Measurements from ENCODE around the gene SPINK1. TPM values are rescaled to one million over a fixed set of nuclear protein-coding genes. Genes with fewer than 3 reads are reported as not detected.

Gene SPINK1
- total and polyA plus RNA-seq, 2 experiments from 2014 or later: 0.82 TPM; not detected in 1

GRCh38 chr5:147844846-147845245 lies 13.4 kb upstream of the SPINK1 start (continued):
- no peak for TF ChIP-seq EZH2 (IDR thresholded peaks at IDR 0.05; ENCODE audit: low read depth, unreplicated experiment)
- no peak for TF ChIP-seq ZNF331 (CRISPR knock-in tag; IDR thresholded peaks at IDR 0.05; ENCODE audit: low read depth)
- TF ChIP-seq POLR2AphosphoS5 (IDR thresholded peaks at IDR 0.05; ENCODE audit: low read depth): no peak
- TF ChIP-seq ETS1 (IDR thresholded peaks at IDR 0.05): no peak

DNA sequence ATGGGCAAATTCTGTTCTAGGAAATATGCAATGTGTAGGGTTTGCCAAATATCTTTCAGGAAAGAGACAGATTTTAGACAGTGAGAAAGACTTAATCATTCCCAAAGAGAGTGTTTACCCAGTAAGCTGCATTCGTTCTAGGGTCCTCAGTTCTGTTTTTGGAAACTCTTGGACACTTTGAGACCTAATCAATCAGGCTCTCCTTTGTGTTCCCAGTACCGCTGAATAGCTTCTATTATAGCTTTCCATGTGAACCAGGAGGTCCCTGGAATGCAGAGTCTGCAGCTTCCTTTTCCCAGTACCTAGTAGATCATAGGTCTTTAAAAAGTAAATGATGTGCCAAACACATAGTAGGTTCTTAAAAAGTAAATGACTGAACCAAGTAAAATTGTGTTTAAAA lies 11.4 kb upstream of the SPINK1 start:
- no peaks in the 10 kb centered on the region for H3F3A ChIP-seq (replicated peaks; ENCODE audit: low read depth)
- no peak overlapping the region for H3K4me3 Mint-ChIP-seq
- DNase-seq (ENCODE audit: low spot score) (no peak), ATAC-seq (no peak)
- TF ChIP-seq JUNB (IDR thresholded peaks at IDR 0.05; ENCODE audit: unreplicated experiment): no peak
- no peak for TF ChIP-seq CREB1 (CRISPR knock-in tag; IDR thresholded peaks at IDR 0.05; ENCODE audit: low read depth)
- TF ChIP-seq, protein P1, sequence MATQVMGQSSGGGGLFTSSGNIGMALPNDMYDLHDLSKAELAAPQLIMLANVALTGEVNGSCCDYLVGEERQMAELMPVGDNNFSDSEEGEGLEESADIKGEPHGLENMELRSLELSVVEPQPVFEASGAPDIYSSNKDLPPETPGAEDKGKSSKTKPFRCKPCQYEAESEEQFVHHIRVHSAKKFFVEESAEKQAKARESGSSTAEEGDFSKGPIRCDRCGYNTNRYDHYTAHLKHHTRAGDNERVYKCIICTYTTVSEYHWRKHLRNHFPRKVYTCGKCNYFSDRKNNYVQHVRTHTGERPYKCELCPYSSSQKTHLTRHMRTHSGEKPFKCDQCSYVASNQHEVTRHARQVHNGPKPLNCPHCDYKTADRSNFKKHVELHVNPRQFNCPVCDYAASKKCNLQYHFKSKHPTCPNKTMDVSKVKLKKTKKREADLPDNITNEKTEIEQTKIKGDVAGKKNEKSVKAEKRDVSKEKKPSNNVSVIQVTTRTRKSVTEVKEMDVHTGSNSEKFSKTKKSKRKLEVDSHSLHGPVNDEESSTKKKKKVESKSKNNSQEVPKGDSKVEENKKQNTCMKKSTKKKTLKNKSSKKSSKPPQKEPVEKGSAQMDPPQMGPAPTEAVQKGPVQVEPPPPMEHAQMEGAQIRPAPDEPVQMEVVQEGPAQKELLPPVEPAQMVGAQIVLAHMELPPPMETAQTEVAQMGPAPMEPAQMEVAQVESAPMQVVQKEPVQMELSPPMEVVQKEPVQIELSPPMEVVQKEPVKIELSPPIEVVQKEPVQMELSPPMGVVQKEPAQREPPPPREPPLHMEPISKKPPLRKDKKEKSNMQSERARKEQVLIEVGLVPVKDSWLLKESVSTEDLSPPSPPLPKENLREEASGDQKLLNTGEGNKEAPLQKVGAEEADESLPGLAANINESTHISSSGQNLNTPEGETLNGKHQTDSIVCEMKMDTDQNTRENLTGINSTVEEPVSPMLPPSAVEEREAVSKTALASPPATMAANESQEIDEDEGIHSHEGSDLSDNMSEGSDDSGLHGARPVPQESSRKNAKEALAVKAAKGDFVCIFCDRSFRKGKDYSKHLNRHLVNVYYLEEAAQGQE (IDR thresholded peaks at IDR 0.05; ENCODE audit: unreplicated experiment): no peak
- no peak for TF ChIP-seq ZNF114 (CRISPR knock-in tag; IDR thresholded peaks at IDR 0.05)
- TF ChIP-seq STAT1 (IDR thresholded peaks at IDR 0.05; ENCODE audit: unreplicated experiment): no peak
- TF ChIP-seq, protein P2, sequence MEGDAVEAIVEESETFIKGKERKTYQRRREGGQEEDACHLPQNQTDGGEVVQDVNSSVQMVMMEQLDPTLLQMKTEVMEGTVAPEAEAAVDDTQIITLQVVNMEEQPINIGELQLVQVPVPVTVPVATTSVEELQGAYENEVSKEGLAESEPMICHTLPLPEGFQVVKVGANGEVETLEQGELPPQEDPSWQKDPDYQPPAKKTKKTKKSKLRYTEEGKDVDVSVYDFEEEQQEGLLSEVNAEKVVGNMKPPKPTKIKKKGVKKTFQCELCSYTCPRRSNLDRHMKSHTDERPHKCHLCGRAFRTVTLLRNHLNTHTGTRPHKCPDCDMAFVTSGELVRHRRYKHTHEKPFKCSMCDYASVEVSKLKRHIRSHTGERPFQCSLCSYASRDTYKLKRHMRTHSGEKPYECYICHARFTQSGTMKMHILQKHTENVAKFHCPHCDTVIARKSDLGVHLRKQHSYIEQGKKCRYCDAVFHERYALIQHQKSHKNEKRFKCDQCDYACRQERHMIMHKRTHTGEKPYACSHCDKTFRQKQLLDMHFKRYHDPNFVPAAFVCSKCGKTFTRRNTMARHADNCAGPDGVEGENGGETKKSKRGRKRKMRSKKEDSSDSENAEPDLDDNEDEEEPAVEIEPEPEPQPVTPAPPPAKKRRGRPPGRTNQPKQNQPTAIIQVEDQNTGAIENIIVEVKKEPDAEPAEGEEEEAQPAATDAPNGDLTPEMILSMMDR (conservative IDR thresholded peaks at IDR 0.05; ENCODE audit: low read depth in 2 of 2): no peak
- TF ChIP-seq ZNF331 (CRISPR knock-in tag; IDR thresholded peaks at IDR 0.05; ENCODE audit: low read depth): no peak
- TF ChIP-seq ETS1 (IDR thresholded peaks at IDR 0.05): no peak
- no peak for TF ChIP-seq NANOG (IDR thresholded peaks at IDR 0.05; ENCODE audit: borderline replicate concordance)
- no peak for TF ChIP-seq POLR2AphosphoS5 (IDR thresholded peaks at IDR 0.05; ENCODE audit: low read depth)
- TF ChIP-seq, protein P3, sequence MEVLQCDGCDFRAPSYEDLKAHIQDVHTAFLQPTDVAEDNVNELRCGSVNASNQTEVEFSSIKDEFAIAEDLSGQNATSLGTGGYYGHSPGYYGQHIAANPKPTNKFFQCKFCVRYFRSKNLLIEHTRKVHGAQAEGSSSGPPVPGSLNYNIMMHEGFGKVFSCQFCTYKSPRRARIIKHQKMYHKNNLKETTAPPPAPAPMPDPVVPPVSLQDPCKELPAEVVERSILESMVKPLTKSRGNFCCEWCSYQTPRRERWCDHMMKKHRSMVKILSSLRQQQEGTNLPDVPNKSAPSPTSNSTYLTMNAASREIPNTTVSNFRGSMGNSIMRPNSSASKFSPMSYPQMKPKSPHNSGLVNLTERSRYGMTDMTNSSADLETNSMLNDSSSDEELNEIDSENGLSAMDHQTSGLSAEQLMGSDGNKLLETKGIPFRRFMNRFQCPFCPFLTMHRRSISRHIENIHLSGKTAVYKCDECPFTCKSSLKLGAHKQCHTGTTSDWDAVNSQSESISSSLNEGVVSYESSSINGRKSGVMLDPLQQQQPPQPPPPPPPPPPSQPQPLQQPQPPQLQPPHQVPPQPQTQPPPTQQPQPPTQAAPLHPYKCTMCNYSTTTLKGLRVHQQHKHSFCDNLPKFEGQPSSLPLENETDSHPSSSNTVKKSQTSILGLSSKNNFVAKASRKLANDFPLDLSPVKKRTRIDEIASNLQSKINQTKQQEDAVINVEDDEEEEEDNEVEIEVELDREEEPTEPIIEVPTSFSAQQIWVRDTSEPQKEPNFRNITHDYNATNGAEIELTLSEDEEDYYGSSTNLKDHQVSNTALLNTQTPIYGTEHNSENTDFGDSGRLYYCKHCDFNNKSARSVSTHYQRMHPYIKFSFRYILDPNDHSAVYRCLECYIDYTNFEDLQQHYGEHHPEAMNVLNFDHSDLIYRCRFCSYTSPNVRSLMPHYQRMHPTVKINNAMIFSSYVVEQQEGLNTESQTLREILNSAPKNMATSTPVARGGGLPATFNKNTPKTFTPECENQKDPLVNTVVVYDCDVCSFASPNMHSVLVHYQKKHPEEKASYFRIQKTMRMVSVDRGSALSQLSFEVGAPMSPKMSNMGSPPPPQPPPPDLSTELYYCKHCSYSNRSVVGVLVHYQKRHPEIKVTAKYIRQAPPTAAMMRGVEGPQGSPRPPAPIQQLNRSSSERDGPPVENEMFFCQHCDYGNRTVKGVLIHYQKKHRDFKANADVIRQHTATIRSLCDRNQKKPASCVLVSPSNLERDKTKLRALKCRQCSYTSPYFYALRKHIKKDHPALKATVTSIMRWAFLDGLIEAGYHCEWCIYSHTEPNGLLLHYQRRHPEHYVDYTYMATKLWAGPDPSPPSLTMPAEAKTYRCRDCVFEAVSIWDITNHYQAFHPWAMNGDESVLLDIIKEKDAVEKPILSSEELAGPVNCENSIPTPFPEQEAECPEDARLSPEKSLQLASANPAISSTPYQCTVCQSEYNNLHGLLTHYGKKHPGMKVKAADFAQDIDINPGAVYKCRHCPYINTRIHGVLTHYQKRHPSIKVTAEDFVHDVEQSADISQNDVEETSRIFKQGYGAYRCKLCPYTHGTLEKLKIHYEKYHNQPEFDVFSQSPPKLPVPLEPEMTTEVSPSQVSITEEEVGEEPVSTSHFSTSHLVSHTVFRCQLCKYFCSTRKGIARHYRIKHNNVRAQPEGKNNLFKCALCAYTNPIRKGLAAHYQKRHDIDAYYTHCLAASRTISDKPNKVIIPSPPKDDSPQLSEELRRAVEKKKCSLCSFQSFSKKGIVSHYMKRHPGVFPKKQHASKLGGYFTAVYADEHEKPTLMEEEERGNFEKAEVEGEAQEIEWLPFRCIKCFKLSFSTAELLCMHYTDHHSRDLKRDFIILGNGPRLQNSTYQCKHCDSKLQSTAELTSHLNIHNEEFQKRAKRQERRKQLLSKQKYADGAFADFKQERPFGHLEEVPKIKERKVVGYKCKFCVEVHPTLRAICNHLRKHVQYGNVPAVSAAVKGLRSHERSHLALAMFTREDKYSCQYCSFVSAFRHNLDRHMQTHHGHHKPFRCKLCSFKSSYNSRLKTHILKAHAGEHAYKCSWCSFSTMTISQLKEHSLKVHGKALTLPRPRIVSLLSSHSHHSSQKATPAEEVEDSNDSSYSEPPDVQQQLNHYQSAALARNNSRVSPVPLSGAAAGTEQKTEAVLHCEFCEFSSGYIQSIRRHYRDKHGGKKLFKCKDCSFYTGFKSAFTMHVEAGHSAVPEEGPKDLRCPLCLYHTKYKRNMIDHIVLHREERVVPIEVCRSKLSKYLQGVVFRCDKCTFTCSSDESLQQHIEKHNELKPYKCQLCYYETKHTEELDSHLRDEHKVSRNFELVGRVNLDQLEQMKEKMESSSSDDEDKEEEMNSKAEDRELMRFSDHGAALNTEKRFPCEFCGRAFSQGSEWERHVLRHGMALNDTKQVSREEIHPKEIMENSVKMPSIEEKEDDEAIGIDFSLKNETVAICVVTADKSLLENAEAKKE (CRISPR knock-in tag; IDR thresholded peaks at IDR 0.05): no peak
- H3K27me3 Mint-ChIP-seq (ENCODE audit: insufficient read depth, low read depth, poor library complexity): no peaks in the 10 kb centered on the region
- no peak overlapping the region for H3K27ac Mint-ChIP-seq
- no peak overlapping the region for H3K4me2 ChIP-seq
- H3K79me2 ChIP-seq (replicated peaks; ENCODE audit: insufficient read depth): no peaks in the 10 kb centered on the region
- no peak overlapping the region for H3K4me3 ChIP-seq
- no peaks in the 10 kb centered on the region for H3K9me2 ChIP-seq (ENCODE audit: insufficient read depth)
- peaks cover 6% of the 10 kb centered on the region for H3K4me1 Mint-ChIP-seq
- H3K27ac ChIP-seq (ENCODE audit: low read depth): no peak overlapping the region
- H3K36me3 Mint-ChIP-seq (ENCODE audit: low read depth): no peaks in the 10 kb centered on the region
- no peak overlapping the region for H2AFZ ChIP-seq
- H3K4me1 ChIP-seq (ENCODE audit: insufficient read depth): no peaks in the 10 kb centered on the region
- H3K9me3 Mint-ChIP-seq: no peaks in the 10 kb centered on the region
- H3K36me3 ChIP-seq (ENCODE audit: insufficient read depth): no peaks in the 10 kb centered on the region
- H4K20me1 ChIP-seq (replicated peaks; ENCODE audit: insufficient read depth): no peaks in the 10 kb centered on the region
- H3K27me3 ChIP-seq (ENCODE audit: insufficient read depth): no peaks in the 10 kb centered on the region

All from GM23338 (cell line).